A549 (cell line): Measurements from ENCODE around the gene NYAP2.

ENCODE experiments used
- CTCF ChIP-seq: fragments of >200 bp; sonication (Bioruptor Twin); formaldehyde crosslinking; IDR thresholded peaks from 3 replicates; pipeline ENCODE4 v1.5.1; 2016
- HOXA7 ChIP-seq: fragments of 250-450 bp; sonication (Bioruptor Pico); IDR thresholded peaks from 2 replicates; pipeline ENCODE4 v1.5.0; 2020; ENCODE audit warnings: mild to moderate bottlenecking, moderate library complexity
- JUN ChIP-seq, 2 experiments: fragments of >200 bp; sonication (Bioruptor Twin); formaldehyde crosslinking; IDR thresholded peaks; 2 replicates in 1 of 2; 3 replicates in 1 of 2; pipeline ENCODE4 v1.6.1; 2016 to 2017
- KDM5A ChIP-seq: fragments of 200-600 bp; sonication (generic); IDR thresholded peaks from 2 replicates; pipeline ENCODE4 v1.6.1; 2016; ENCODE audit warnings: antibody characterized with exemption, mild to moderate bottlenecking
- RAD21 ChIP-seq, 2 experiments: fragments of >200 bp in 1 of 2; sonication (Bioruptor Twin) in 1 of 2; formaldehyde crosslinking in 1 of 2; IDR thresholded peaks in 1 of 2; conservative IDR thresholded peaks in 1 of 2; 2 replicates in 1 of 2; 3 replicates in 1 of 2; pipeline ENCODE4 v1.6.1; 2012 to 2018; ENCODE audit warnings: inconsistent platforms in 1 of 2
- SMC3 ChIP-seq: fragments of >200 bp; sonication (Bioruptor Twin); formaldehyde crosslinking; IDR thresholded peaks from 3 replicates; pipeline ENCODE4 v1.6.1; 2018; ENCODE audit warnings: inconsistent platforms

GRCh38 chr2:225532096-225532495 lies 132.6 kb downstream of the NYAP2 start:
- TF ChIP-seq HOXA7: no peak
- TF ChIP-seq CTCF: no peak
- no peak for TF ChIP-seq RAD21 (conservative IDR thresholded peaks at IDR 0.05 in 1 of 2, IDR thresholded peaks at IDR 0.05 in 1 of 2)
- TF ChIP-seq KDM5A: no peak
- TF ChIP-seq JUN (IDR thresholded peaks at IDR 0.05): no peak
- no peak for TF ChIP-seq SMC3
